Esophagus muscularis mucosa (tissue), 3 donors: ENCODE results near the gene SEC14L2.
"Not testable (repeated sequence)": the region's sequence is repeated elsewhere in the genome, so short reads cannot be mapped to it uniquely, and the experiment has no call there.

Experiments
- POLR2A ChIP-seq: fragments of 450-650 bp; IDR thresholded peaks from one replicate; pipeline ENCODE4 v1.6.1; 2017; ENCODE audit warnings: antibody characterized with exemption, moderate library complexity, mild to moderate bottlenecking, low read depth
- POLR2AphosphoS5 ChIP-seq, 2 donors: sonication (generic); formaldehyde crosslinking; IDR thresholded peaks; one replicate each; pipeline ENCODE4 v1.6.1; 2017; ENCODE audit warnings: antibody characterized with exemption in 2 of 2
- TF ChIP-seq, protein P1 (sequence below), 3 experiments: fragments of 200-600 bp in 2 of 3; fragments of 450-650 bp in 1 of 3; sonication (generic) in 2 of 3; IDR thresholded peaks; one replicate each; pipeline ENCODE4 v1.5.1; 2017 to 2019; ENCODE audit warnings: antibody characterized with exemption in 3 of 3, mild to moderate bottlenecking in 2 of 3, moderate library complexity in 1 of 3

DNA sequence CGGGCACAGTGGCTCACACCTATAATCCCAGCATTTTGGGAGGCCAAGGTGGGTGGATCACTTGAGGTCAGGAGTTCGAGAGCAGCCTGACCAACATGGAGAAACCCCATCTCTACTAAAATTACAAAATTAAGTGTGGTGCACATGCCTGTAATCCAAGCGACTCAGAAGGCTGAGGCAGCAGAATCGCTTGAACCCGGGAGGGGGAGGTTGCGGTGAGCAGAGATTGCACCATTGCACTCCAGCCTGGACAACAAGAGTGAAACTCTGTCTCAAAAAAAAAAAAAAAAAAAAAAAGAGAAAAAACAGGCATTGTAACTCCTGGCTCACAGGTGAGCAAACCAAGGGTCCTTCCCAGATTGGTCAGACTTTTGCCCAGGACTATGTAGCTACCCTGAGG lies 63.7 kb downstream of the SEC14L2 start:
- TF ChIP-seq POLR2A; POLR2AphosphoS5 (IDR thresholded peaks at IDR 0.05): not testable (repeated sequence)
- TF ChIP-seq, protein P1, sequence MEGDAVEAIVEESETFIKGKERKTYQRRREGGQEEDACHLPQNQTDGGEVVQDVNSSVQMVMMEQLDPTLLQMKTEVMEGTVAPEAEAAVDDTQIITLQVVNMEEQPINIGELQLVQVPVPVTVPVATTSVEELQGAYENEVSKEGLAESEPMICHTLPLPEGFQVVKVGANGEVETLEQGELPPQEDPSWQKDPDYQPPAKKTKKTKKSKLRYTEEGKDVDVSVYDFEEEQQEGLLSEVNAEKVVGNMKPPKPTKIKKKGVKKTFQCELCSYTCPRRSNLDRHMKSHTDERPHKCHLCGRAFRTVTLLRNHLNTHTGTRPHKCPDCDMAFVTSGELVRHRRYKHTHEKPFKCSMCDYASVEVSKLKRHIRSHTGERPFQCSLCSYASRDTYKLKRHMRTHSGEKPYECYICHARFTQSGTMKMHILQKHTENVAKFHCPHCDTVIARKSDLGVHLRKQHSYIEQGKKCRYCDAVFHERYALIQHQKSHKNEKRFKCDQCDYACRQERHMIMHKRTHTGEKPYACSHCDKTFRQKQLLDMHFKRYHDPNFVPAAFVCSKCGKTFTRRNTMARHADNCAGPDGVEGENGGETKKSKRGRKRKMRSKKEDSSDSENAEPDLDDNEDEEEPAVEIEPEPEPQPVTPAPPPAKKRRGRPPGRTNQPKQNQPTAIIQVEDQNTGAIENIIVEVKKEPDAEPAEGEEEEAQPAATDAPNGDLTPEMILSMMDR (IDR thresholded peaks at IDR 0.05) = not testable (repeated sequence)
